ENCODE data around the gene LPCAT3.
A peak's percentile ranks its signal among the peaks of the same experiment; 100 is the strongest.

GRCh38 chr12:6943722-6944380 lies 74.4 kb downstream of the LPCAT3 start, which contains the start of the genes C12orf57 and RNU7-1:
- TF ChIP-seq CTCF (IDR thresholded peaks at IDR 0.05), result peak in 1 of 6 experiments; percentile 7
- peak; percentile 86 to 97 for TF ChIP-seq POLR2A (IDR thresholded peaks at IDR 0.05)
